Measurements from ENCODE around the gene PSAT1.

DNA sequence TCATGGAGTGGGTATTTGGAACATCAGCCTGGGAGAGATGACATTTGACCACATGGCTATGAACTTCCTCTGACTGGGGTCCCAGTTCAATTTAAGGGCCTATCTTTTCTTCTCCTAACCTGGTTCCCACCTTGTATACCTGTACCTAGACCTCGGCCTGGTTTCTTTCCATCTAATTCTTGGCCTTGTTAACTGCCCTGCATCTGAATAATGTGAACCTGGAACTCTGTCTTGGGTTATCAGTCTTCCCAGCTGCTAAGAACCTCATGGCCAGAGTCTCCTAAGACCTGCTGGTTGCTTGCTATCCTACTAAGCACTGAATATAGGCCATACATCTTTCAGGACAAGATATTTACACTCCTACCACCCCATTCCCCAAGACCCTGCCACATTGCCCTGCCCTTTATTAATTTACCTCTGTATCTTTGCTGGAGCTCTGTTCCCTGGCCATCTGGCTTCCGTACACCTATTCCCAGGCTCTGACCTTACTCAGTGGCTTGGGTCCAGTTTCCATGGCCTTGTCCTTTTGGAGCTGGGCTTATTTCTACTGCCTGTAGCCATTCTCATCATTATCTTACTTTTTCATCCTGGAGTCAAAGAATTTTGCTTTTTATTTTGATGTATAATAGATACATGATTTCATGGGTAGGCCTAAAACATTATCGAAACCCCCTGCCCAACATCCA lies 6.6 kb downstream of the PSAT1 start:
- TF ChIP-seq, protein P1, sequence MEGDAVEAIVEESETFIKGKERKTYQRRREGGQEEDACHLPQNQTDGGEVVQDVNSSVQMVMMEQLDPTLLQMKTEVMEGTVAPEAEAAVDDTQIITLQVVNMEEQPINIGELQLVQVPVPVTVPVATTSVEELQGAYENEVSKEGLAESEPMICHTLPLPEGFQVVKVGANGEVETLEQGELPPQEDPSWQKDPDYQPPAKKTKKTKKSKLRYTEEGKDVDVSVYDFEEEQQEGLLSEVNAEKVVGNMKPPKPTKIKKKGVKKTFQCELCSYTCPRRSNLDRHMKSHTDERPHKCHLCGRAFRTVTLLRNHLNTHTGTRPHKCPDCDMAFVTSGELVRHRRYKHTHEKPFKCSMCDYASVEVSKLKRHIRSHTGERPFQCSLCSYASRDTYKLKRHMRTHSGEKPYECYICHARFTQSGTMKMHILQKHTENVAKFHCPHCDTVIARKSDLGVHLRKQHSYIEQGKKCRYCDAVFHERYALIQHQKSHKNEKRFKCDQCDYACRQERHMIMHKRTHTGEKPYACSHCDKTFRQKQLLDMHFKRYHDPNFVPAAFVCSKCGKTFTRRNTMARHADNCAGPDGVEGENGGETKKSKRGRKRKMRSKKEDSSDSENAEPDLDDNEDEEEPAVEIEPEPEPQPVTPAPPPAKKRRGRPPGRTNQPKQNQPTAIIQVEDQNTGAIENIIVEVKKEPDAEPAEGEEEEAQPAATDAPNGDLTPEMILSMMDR (IDR thresholded peaks at IDR 0.05 in 2 of 3, conservative IDR thresholded peaks at IDR 0.05 in 1 of 3; ENCODE audit: borderline replicate concordance in 1 of 3, insufficient read depth in 1 of 3, low read depth in 2 of 3, low read length in 2 of 3): no peak
- TF ChIP-seq EZH2 (IDR thresholded peaks at IDR 0.05): no peak
- no peak for TF ChIP-seq ELF1 (IDR thresholded peaks at IDR 0.05; ENCODE audit: borderline replicate concordance, low read depth)
- no peak for TF ChIP-seq CEBPB (IDR thresholded peaks at IDR 0.05; ENCODE audit: low read depth)

Measured in HCT116 (cell line).